ENCODE measurements around the gene TMEM126A. TPM values are rescaled to one million over a fixed set of nuclear protein-coding genes. Genes with fewer than 3 reads are reported as not detected.

TMEM126A gene
- total RNA-seq, 1 donor from 2014 or later = 22.7 TPM

DNA sequence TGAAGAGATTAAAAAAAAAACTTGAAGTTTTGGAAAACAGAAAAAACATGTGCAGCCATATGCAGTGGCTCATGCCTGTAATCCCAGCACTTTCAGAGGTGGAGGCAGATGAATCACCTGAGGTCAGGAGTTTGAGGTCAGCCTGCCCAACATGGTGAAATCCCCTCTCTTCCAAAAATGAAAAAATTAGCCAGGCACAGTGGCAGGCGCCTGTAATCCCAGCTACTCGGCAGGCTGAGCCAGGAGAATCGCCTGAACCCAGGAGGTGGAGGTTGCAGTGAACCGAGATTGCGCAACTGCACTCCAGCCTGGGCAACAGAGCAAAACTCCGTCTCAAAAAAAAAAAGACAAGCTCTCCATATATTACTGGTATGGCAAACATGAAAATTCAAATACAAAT, 28.3 kb upstream of the TMEM126A start:
- no peak for DNase-seq (ENCODE audit: extremely low spot score, unreplicated experiment)
- Mint-ChIP-seq H3K27me3 (no peaks in the 10 kb centered on the region), H3K4me1 (ENCODE audit: unreplicated experiment) (no peaks in the 10 kb centered on the region), H3K27ac (no peak overlapping the region), H3K4me3 (no peak overlapping the region), H3K36me3 (no peaks in the 10 kb centered on the region), H3K9me3 (no peaks in the 10 kb centered on the region)
- TF ChIP-seq, protein P1, sequence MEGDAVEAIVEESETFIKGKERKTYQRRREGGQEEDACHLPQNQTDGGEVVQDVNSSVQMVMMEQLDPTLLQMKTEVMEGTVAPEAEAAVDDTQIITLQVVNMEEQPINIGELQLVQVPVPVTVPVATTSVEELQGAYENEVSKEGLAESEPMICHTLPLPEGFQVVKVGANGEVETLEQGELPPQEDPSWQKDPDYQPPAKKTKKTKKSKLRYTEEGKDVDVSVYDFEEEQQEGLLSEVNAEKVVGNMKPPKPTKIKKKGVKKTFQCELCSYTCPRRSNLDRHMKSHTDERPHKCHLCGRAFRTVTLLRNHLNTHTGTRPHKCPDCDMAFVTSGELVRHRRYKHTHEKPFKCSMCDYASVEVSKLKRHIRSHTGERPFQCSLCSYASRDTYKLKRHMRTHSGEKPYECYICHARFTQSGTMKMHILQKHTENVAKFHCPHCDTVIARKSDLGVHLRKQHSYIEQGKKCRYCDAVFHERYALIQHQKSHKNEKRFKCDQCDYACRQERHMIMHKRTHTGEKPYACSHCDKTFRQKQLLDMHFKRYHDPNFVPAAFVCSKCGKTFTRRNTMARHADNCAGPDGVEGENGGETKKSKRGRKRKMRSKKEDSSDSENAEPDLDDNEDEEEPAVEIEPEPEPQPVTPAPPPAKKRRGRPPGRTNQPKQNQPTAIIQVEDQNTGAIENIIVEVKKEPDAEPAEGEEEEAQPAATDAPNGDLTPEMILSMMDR (conservative IDR thresholded peaks at IDR 0.05) = no peak

DNA sequence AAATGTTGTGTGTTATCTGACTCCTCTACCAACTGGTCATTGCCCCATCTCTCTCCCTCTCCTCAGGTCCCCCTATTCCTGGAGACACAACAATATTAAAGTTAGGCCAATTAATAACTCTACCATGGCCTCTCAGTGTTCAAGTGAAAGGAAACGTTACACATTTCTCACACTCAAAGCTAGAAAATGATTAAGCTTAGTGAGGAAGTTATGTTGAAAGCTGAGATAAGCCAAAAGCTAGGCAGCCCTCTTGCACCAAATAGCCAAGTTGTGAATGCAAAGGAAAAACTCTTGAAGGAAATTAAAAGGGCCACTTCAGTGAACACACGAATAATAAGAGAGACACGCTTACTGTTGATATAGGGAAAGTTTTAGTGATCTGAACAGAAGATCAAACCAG, 27.5 kb upstream of the TMEM126A start:
- DNase-seq (ENCODE audit: extremely low spot score, unreplicated experiment) = no peak

DNA sequence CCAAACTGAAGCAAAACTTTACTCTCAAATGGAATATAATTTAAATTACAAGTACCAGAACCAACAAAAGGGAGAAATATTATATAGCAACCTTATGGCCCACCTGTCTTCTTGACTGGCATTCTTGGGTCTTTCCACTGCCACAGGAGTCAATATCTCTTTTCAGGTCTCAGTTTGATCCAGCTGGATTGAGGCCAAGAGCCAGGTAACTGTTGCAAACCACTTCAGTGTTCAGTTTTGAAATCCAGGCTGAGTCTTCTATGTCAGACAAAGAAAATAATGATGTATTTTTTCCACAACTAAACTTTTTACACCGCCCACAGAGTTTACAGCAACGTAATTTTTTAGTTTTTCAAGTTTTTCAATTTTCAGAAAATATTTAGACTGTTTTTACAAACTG, 21.3 kb upstream of the TMEM126A start:
- Mint-ChIP-seq H3K27ac (no peak overlapping the region), H3K4me3 (peak overlapping the region; percentile 97), H3K9me3 (no peaks in the 10 kb centered on the region), H3K36me3 (peaks cover 6% of the 10 kb centered on the region), H3K27me3 (peaks cover 9% of the 10 kb centered on the region), H3K4me1 (ENCODE audit: unreplicated experiment) (peaks cover 13% of the 10 kb centered on the region)
- TF ChIP-seq, protein P1 (conservative IDR thresholded peaks at IDR 0.05) = no peak
- DNase-seq (ENCODE audit: extremely low spot score, unreplicated experiment) = no peak

More for the DNA sequence above, 27.5 kb upstream of the TMEM126A start:
- peaks cover 4% of the 10 kb centered on the region for H3K27me3 Mint-ChIP-seq
- TF ChIP-seq, protein P1 (conservative IDR thresholded peaks at IDR 0.05) = no peak
- H3K4me1 Mint-ChIP-seq (ENCODE audit: unreplicated experiment) = no peaks in the 10 kb centered on the region
- no peaks in the 10 kb centered on the region for H3K9me3 Mint-ChIP-seq
- no peak overlapping the region for H3K27ac Mint-ChIP-seq
- H3K4me3 Mint-ChIP-seq = no peak overlapping the region
- no peaks in the 10 kb centered on the region for H3K36me3 Mint-ChIP-seq

DNA sequence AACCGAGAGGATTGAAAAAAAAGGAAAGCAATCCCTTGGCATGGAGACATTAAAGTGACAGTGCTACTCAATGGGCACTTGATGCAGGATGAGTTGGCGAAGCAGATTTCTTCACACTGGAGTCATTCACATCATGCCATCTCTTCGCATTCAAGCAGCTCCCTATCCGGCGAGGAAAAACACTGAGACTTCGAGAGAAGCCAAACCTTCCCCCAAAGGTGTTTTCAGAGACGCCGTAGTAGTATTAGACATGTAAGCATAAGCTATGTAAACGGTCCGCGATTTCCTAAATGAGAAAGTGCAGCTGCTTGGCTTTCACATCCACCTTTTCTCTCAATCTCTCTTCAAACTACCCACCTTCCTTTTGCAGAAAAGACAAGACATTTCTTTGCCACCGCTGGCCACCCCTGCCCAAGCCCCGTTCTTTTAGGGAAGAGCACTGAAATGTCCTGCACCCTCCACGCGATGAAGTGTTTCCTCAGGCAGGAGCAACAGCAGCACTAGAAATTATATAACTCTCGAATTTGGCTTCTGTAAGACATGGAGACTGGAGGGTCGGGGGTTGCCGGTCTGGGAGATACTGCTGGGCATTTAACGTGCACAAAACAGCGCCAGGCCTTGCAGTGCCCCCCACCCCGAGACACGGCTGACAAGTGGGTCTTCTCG, 20.3 kb upstream of the TMEM126A start, which contains the start of gene DLG2:
Gene DLG2, minus strand, starts transcription at position 13 of the 666 bp plus-strand sequence.
- peaks cover 13% of the 10 kb centered on the region for H3K4me1 Mint-ChIP-seq (ENCODE audit: unreplicated experiment)
- peaks cover 6% of the 10 kb centered on the region for H3K36me3 Mint-ChIP-seq
- H3K9me3 Mint-ChIP-seq = no peaks in the 10 kb centered on the region
- TF ChIP-seq, protein P1 (conservative IDR thresholded peaks at IDR 0.05) = no peak
- H3K4me3 Mint-ChIP-seq = peak within 1 kb of the TSS; percentile 97
- DNase-seq (ENCODE audit: extremely low spot score, unreplicated experiment) = no peak
- H3K27me3 Mint-ChIP-seq = peaks cover 9% of the 10 kb centered on the region
- H3K27ac Mint-ChIP-seq = peak within 1 kb of the TSS; percentile 97

DNA sequence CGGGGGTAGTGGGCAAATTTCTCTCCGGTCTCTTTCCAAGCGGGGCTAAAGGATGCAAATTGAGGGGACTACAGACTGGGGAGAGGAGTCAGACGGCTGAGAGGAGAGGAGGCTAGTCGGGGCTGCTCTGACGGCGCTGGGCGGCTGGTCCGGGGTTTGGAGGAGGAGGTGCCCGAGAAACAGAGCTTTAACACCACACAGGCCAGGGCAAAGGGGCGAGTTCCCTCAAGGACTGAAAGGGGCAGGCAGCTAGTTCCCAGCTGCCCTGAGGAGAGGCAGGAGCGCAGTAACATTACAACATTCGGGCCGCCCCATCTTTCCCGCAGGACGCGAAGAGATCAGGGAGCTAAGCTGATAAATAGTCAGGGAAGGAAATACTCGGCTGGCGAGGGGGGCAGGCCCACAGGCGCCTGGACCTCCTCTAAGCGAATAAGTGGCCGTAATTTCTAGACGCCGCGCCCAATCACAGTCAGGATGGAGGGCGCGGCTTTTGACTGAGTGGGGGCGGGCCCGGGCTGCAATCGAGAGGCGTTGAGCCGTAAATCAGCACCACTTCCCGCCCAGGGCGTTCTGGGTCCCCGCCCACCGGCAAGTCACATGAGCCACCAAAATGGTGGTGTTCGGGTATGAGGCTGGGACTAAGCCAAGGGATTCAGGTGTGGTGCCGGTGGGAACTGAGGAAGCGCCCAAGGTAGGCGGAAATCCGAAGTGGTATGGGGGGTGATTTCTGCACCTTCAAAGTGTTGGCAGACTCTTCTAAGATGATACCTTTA, 19.6 kb upstream of the TMEM126A start, which contains the start of gene TMEM126B:
Gene TMEM126B, plus strand, starts transcription at position 596 of the 773 bp plus-strand sequence. Its CDS starts 15 bp downstream, at position 611.
- Mint-ChIP-seq H3K4me1 (ENCODE audit: unreplicated experiment) (peaks cover 13% of the 10 kb centered on the region), H3K4me3 (peak within 1 kb of the TSS; percentile 97), H3K27ac (peak within 1 kb of the TSS; percentile 97), H3K36me3 (peaks cover 6% of the 10 kb centered on the region), H3K27me3 (peaks cover 9% of the 10 kb centered on the region), H3K9me3 (no peaks in the 10 kb centered on the region)
- peak; percentile 96 for DNase-seq (ENCODE audit: extremely low spot score, unreplicated experiment)
- TF ChIP-seq, protein P1 (conservative IDR thresholded peaks at IDR 0.05) = no peak

Measured in type B pancreatic cell (in vitro differentiated cells).